Endothelial cell of umbilical vein (primary cell): Measurements from ENCODE around the gene TXNRD2. TPM values are rescaled to one million over a fixed set of nuclear protein-coding genes. Genes with fewer than 3 reads are reported as not detected.
A peak's percentile ranks its signal among the peaks of the same experiment; 100 is the strongest.

Source experiments
- BruUV-seq: library from RNA; stranded (reverse); fragments of 400-500 nt; replicated peaks from 2 replicates; lab custom pipeline; 2021; lab: Mats Ljungman, UMichigan
- CTCF ChIA-PET: fragments of 300-600, 350-600 bp; sonication (Branson Sonifier 250); formaldehyde crosslinking; loops from one replicate; lab custom pipeline; 2021; ENCODE audit warnings: antibody characterized with exemption, inconsistent platforms; lab: Charles Lee
- POLR2A ChIA-PET: fragments of 300-600, 350-600 bp; sonication (Branson Sonifier 250); formaldehyde crosslinking; loops from one replicate; lab custom pipeline; 2021; ENCODE audit warnings: antibody characterized with exemption, inconsistent platforms; lab: Charles Lee
- DNase-seq: peaks from one replicate; pipeline ENCODE4 v3.0.0-alpha.2; 2011; ENCODE audit warnings: low read depth, low spot score
- FAIRE-seq: peaks from 2 replicates; lab custom pipeline; 2011; peaks lifted over from hg19 to GRCh38; lab: Jason Lieb, UNC
- H2AFZ ChIP-seq: 2 replicates; pipeline ENCODE4 v1.6.0; 2012; ENCODE audit warnings: low read depth, low read length, control low read depth, inconsistent platforms
- H3K27ac ChIP-seq: 2 replicates; pipeline ENCODE4 v1.5.1; 2011; ENCODE audit warnings: low read depth, mild to moderate bottlenecking, control low read depth, low read length, moderate library complexity; ENCODE audit not compliant: insufficient read depth
- H3K27me3 ChIP-seq, 2 experiments: 2 replicates each; pipeline versions ENCODE4 v1.6.0 to v1.6.1; 2011; ENCODE audit warnings: low read length in 2 of 2, mixed read lengths in 1 of 2; ENCODE audit not compliant: control insufficient read depth in 2 of 2, insufficient read depth in 2 of 2
- H3K36me3 ChIP-seq, 2 experiments: 2 replicates in 1 of 2; 3 replicates in 1 of 2; pipeline ENCODE4 v1.5.1; 2011; ENCODE audit warnings: low read length in 2 of 2, mild to moderate bottlenecking in 1 of 2, moderate library complexity in 1 of 2; ENCODE audit not compliant: control insufficient read depth in 2 of 2, insufficient read depth in 2 of 2; ENCODE audit errors: extremely low read depth in 1 of 2
- H3K4me1 ChIP-seq: 3 replicates; pipeline ENCODE4 v1.5.1; 2011; ENCODE audit warnings: mild to moderate bottlenecking, low read length; ENCODE audit not compliant: control insufficient read depth, insufficient read depth; ENCODE audit errors: extremely low read depth
- H3K4me2 ChIP-seq: 2 replicates; pipeline ENCODE4 v1.6.1; 2011; ENCODE audit warnings: low read length, control low read depth, mixed read lengths; ENCODE audit not compliant: insufficient read depth
- H3K4me3 ChIP-seq, 3 experiments: fragments of 200-600 bp in 1 of 3; sonication (generic), shearing (Covaris generic) in 1 of 3; replicated peaks in 1 of 3; 2 replicates each; pipeline ENCODE4 v1.5.1; 2011 to 2016; ENCODE audit warnings: control low read depth in 3 of 3, low read length in 3 of 3, mild to moderate bottlenecking in 2 of 3, inconsistent platforms in 1 of 3, low read depth in 1 of 3, moderate library complexity in 1 of 3; ENCODE audit not compliant: insufficient read depth in 1 of 3
- H3K79me2 ChIP-seq: 2 replicates; pipeline ENCODE4 v1.6.0; 2012; ENCODE audit warnings: low read length, inconsistent platforms; ENCODE audit not compliant: control insufficient read depth, insufficient read depth
- H3K9ac ChIP-seq: replicated peaks from 2 replicates; pipeline ENCODE3; 2011; ENCODE audit warnings: low read length, control low read depth; ENCODE audit not compliant: insufficient read depth; ENCODE audit errors: extremely low read depth
- H3K9me1 ChIP-seq: replicated peaks from 3 replicates; pipeline ENCODE4 v1.6.0; 2011; ENCODE audit warnings: mild to moderate bottlenecking, low read length; ENCODE audit not compliant: control insufficient read depth, insufficient read depth; ENCODE audit errors: extremely low read depth
- H3K9me3 ChIP-seq: replicated peaks from 2 replicates; pipeline ENCODE4 v1.5.1; 2012; ENCODE audit warnings: low read length, inconsistent platforms; ENCODE audit not compliant: control insufficient read depth, insufficient read depth
- H4K20me1 ChIP-seq: replicated peaks from 2 replicates; pipeline ENCODE3; 2011; ENCODE audit warnings: mild to moderate bottlenecking, low read length; ENCODE audit not compliant: control insufficient read depth, insufficient read depth; ENCODE audit errors: extremely low read depth
- EZH2 ChIP-seq: IDR thresholded peaks from 2 replicates; pipeline ENCODE4 v1.6.1; 2012; ENCODE audit warnings: borderline replicate concordance, low read depth, mild to moderate bottlenecking, moderate library complexity, low read length, inconsistent platforms; ENCODE audit not compliant: severe bottlenecking
- FOS ChIP-seq: IDR thresholded peaks from 2 replicates; pipeline ENCODE4 v1.6.1; 2011; ENCODE audit warnings: mild to moderate bottlenecking, low read length, moderate library complexity, borderline replicate concordance; ENCODE audit not compliant: insufficient read depth
- GATA2 ChIP-seq: IDR thresholded peaks from 2 replicates; pipeline ENCODE4 v1.7.0; 2011; ENCODE audit warnings: low read depth, mild to moderate bottlenecking, moderate library complexity, mixed read lengths, low read length; ENCODE audit not compliant: insufficient read length, insufficient read depth
- JUN ChIP-seq: IDR thresholded peaks from 2 replicates; pipeline ENCODE4 v1.6.1; 2011; ENCODE audit warnings: borderline replicate concordance, low read depth; ENCODE audit not compliant: insufficient read length, insufficient read depth
- MYC ChIP-seq: IDR thresholded peaks from one replicate; pipeline ENCODE4 v1.6.1; 2011; ENCODE audit warnings: mild to moderate bottlenecking, low read depth, low read length
- POLR2A ChIP-seq: IDR thresholded peaks from 2 replicates; pipeline ENCODE4 v1.6.1; 2012; ENCODE audit warnings: low read depth, mild to moderate bottlenecking, control low read depth, low read length
- POLR2AphosphoS5 ChIP-seq: IDR thresholded peaks from 2 replicates; pipeline ENCODE4 v1.6.1; 2012; ENCODE audit warnings: low read depth, mild to moderate bottlenecking, control low read depth, low read length, moderate library complexity; ENCODE audit not compliant: insufficient read depth
- dilution Hi-C: fragments of 300-500 bp; cut with MboI; formaldehyde crosslinking; loops from one replicate; pipeline ENCODE4 v1.15.0; 2019; ENCODE audit warnings: low sequenced_read_pairs; ENCODE audit not compliant: extremely low pct_ligation_motif_present
- intact Hi-C: fragments of 100-400 bp; cut with micrococcal nuclease; formaldehyde crosslinking; loops from one replicate; pipeline ENCODE4 v1.10.0; 2022
- polyA plus RNA-seq, 4 experiments: library from polyadenylated mRNA; depleted of rRNA in 3 of 4; stranded (reverse) in 3 of 4; unstranded in 1 of 4; fragments of >200 nt; gene quantifications; 2 replicates each; pipeline versions ENCODE4 v1.2.1 to v1.2.3, GENCODE V29; 2011 to 2012; ENCODE audit warnings: missing spikeins in 1 of 4
- total RNA-seq: library from RNA; stranded (reverse); gene quantifications from 2 replicates; pipeline ENCODE4 v1.2.3, GENCODE V29; 2021
- TF ChIP-seq, protein P1 (sequence below): IDR thresholded peaks from 2 replicates; pipeline ENCODE4 v1.6.1; 2011; ENCODE audit not compliant: insufficient read depth, insufficient read length
- TF ChIP-seq, protein P2 (sequence below), 2 donors: IDR thresholded peaks; 1 replicate in 1 of 2; 2 replicates in 1 of 2; pipeline ENCODE4 v1.5.1; 2011; ENCODE audit warnings: low read length in 2 of 2, mild to moderate bottlenecking in 2 of 2, moderate library complexity in 2 of 2, control low read depth in 1 of 2, inconsistent platforms in 1 of 2, low read depth in 1 of 2; ENCODE audit not compliant: insufficient read depth in 1 of 2; ENCODE audit errors: extremely low read depth in 1 of 2

The TXNRD2 gene
- total and polyA plus RNA-seq, 2 donors (not counting 3 experiments of a cell fraction or from before 2014, with no cell fraction given) = 211 to 440 TPM

DNA sequence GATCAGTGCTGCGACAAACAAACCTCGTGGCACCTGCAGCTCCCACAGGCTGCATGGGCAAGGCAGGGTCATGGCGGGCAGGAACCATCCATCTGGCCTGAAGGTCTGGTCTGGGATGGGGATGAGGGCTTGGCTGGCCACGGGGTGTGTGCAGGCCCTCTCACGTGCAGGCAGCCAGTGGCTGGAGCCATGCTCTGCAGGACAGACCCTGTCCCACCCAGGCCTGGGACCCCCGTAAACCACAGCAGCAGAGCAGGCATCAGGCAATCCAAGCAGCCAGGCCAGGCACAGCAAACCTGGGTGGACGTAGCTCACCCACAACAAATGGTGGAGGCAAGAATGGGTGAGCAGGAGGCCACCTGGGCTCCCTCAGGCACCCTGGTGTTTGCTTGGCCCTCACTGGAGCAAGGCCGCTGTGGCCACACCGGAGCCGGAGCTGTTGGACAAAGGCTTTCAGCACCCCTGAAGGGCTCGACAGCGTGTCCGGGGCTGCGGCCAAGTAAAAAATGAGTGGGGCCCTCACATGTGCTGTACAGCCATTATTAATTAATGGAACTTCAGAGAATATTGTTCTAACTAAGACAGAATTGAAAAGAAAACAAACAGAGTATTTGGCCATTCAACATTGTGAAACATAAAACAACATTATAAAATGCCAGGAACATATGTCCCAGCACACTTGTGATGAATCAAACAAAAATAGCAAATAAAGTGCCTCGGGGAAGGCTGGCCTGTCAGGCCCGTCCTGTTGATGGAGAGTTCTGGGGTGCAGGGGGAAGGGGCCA, 63.0 kb downstream of the TXNRD2 start:
- Histone ChIP-seq H3K4me3 (peak overlapping the region; percentile 26 to 85 (median 57)), H3K9me1 (no peaks in the 10 kb centered on the region), H3K9ac (peak overlapping the region; percentile 75), H3K4me2 (peak overlapping the region; percentile 81), H3K79me2 (peaks cover 49% of the 10 kb centered on the region), H3K36me3 (peaks cover 10 to 12% of the 10 kb centered on the region in 2 experiments), H3K27ac (peak overlapping the region; percentile 69), H2AFZ (no peak overlapping the region), H3K9me3 (no peaks in the 10 kb centered on the region), H4K20me1 (no peaks in the 10 kb centered on the region), H3K27me3 (no peaks in the 10 kb centered on the region), H3K4me1 (peaks cover 86% of the 10 kb centered on the region)
- dilution Hi-C loops = no loop called here
- peak; percentile 67 for FAIRE-seq
- ChIA-PET POLR2A (no interaction called here), CTCF (interaction anchor here (1.4 to 1.9 kb wide), 2 partner anchors 31 to 148 kb away, joined by 4 to 10 read pairs; no protein-coding TSS in a partner anchor)
- intact Hi-C loops = no loop called here
- TSS peak; percentile 3 for BruUV-seq
- TF ChIP-seq POLR2AphosphoS5 (peak; percentile 8), POLR2A (no peak)
- no peak for DNase-seq

DNA sequence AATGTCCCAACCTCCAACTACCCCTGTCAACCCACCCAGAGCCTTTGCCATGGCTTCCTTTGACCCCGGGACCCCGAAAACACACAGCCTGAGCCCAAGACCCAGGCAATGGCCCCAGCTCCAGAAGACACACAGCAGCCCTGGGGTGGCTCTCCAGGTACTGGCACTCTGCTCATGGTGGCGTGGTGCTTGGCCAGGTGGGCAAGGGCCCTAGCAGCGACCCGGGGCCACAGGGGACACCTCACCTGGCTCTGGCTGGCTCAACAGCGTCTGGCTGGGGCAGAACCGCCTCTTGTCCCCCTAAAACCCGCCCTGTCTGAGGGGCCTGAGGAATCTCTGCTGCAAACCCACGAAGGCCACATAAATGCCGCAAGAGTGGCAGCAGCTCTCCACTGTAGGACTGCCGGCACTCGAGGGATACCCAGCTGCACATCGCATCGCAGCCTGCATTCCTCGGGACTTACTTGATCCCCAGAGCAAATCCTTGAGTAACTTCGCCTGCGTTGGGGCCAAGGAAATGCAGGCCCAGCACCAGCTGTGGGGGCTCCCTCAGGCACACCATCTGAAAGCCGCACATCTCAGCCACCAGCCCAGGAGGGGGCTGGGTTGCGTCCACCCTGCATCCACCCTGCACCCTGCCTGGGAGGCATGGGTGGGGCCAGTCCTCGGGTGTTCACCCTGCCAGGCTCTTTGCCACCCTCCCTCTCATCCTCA, 63.8 kb downstream of the TXNRD2 start:
- no peak for FAIRE-seq
- no peaks in the 10 kb centered on the region for H3K9me3 ChIP-seq
- H3K9me1 ChIP-seq = no peaks in the 10 kb centered on the region
- dilution Hi-C loops (no loop called here), intact Hi-C loops (no loop called here)
- no peaks in the 10 kb centered on the region for H3K27me3 ChIP-seq
- BruUV-seq = no TSS peak
- ChIA-PET POLR2A (interaction anchor here (1.3 kb wide), 1 partner anchor 9 kb away, joined by 3 read pairs; no protein-coding TSS in a partner anchor), CTCF (interaction anchor here (1.9 to 2.6 kb wide), 2 partner anchors 147 kb away, joined by 9 to 10 read pairs; no protein-coding TSS in a partner anchor)
- peaks cover 83% of the 10 kb centered on the region for H3K4me1 ChIP-seq
- H2AFZ ChIP-seq = no peak overlapping the region
- H3K36me3 ChIP-seq = peaks cover 10 to 12% of the 10 kb centered on the region in 2 experiments
- no peak for DNase-seq
- H3K4me3 ChIP-seq = peak overlapping the region in 2 of 3 experiments; percentile 57 to 85
- H3K27ac ChIP-seq = peak overlapping the region; percentile 69
- no peaks in the 10 kb centered on the region for H4K20me1 ChIP-seq
- TF ChIP-seq POLR2AphosphoS5 (no peak), POLR2A (no peak), EZH2 (no peak), FOS (no peak), JUN (no peak), GATA2 (no peak), MYC (no peak)
- TF ChIP-seq, protein P1, sequence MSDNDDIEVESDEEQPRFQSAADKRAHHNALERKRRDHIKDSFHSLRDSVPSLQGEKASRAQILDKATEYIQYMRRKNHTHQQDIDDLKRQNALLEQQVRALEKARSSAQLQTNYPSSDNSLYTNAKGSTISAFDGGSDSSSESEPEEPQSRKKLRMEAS = no peak
- TF ChIP-seq, protein P2, sequence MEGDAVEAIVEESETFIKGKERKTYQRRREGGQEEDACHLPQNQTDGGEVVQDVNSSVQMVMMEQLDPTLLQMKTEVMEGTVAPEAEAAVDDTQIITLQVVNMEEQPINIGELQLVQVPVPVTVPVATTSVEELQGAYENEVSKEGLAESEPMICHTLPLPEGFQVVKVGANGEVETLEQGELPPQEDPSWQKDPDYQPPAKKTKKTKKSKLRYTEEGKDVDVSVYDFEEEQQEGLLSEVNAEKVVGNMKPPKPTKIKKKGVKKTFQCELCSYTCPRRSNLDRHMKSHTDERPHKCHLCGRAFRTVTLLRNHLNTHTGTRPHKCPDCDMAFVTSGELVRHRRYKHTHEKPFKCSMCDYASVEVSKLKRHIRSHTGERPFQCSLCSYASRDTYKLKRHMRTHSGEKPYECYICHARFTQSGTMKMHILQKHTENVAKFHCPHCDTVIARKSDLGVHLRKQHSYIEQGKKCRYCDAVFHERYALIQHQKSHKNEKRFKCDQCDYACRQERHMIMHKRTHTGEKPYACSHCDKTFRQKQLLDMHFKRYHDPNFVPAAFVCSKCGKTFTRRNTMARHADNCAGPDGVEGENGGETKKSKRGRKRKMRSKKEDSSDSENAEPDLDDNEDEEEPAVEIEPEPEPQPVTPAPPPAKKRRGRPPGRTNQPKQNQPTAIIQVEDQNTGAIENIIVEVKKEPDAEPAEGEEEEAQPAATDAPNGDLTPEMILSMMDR (IDR thresholded peaks at IDR 0.05; ENCODE audit: extremely low read depth in 1 of 2, insufficient read depth in 1 of 2, low read depth in 1 of 2, low read length in 2 of 2) = no peak
- H3K9ac ChIP-seq = peak overlapping the region; percentile 75
- peaks cover 49% of the 10 kb centered on the region for H3K79me2 ChIP-seq
- peak overlapping the region; percentile 81 for H3K4me2 ChIP-seq
